ENCODE measurements around the gene SERBP1.

SERBP1 gene

DNA sequence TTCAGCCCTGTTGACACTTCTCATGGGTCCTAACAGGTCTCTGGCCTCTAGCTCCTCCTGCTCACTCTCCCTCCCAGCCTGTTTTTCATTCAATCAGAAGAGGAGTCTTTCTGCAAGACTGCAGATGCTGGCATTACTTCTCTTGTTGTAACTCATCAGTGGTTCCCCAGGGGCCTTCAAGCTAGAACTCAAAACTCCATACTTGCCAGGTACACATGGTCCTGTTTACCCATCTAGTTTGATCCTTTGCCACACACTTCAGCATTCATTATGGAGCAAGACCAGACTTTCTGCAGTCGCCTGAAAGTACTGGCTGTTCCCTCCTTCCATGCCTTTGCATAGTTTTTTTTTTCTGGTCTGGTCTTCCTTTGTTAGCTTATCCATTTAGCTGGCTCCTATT, 47.9 kb downstream of the SERBP1 start:
- Histone ChIP-seq H3K27ac (ENCODE audit: low read depth, low read length) (no peak overlapping the region), H3K27me3 (ENCODE audit: insufficient read depth, low read length) (no peaks in the 10 kb centered on the region), H3K4me1 (ENCODE audit: insufficient read depth, low read length) (peaks cover 2% of the 10 kb centered on the region; the same call in 1 of the 2 replicates), H3K4me3 (ENCODE audit: low read length) (no peak overlapping the region), H3K9ac (ENCODE audit: low read depth, low read length) (no peak overlapping the region), H3K9me3 (ENCODE audit: insufficient read depth, low read depth, low read length) (peaks cover 19% of the 10 kb centered on the region), H3K36me3 (ENCODE audit: insufficient read depth, low read length) (peaks cover 2% of the 10 kb centered on the region; the same call in 1 of the 2 replicates)
- 89% methylated on average over 1 of the region's 1 CpG for WGBS

DNA sequence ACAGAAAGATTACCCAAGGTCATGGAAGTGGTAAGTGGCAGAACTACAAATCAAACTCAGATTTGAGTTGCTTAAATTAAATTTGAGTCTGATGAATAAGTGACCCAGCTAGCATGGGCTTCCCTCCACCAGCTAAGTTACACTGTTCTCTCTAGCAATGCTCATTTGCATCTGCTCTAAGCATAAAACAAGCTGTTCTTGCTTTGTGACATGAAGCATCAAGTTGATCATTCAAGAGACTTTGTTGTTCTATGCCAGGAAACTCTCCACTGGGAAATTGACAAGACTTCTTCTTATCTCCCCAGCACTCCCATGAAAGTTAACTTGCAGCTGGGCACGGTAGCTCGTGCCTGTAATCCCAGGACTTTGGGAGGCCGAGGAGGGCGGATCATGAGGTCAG, 49.0 kb downstream of the SERBP1 start:
- peaks cover 9% of the 10 kb centered on the region for H3K4me1 ChIP-seq (ENCODE audit: insufficient read depth, low read length)
- peaks cover 19% of the 10 kb centered on the region for H3K9me3 ChIP-seq (ENCODE audit: insufficient read depth, low read depth, low read length)
- no peak overlapping the region for H3K4me3 ChIP-seq (ENCODE audit: low read length)
- H3K27me3 ChIP-seq (ENCODE audit: insufficient read depth, low read length): no peaks in the 10 kb centered on the region
- H3K9ac ChIP-seq (ENCODE audit: low read depth, low read length): no peak overlapping the region
- H3K27ac ChIP-seq (ENCODE audit: low read depth, low read length): no peak overlapping the region
- H3K36me3 ChIP-seq (ENCODE audit: insufficient read depth, low read length): peaks cover 2% of the 10 kb centered on the region; the same call in 1 of the 2 replicates
- 96% methylated on average over 4 of the region's 4 CpGs for WGBS

DNA sequence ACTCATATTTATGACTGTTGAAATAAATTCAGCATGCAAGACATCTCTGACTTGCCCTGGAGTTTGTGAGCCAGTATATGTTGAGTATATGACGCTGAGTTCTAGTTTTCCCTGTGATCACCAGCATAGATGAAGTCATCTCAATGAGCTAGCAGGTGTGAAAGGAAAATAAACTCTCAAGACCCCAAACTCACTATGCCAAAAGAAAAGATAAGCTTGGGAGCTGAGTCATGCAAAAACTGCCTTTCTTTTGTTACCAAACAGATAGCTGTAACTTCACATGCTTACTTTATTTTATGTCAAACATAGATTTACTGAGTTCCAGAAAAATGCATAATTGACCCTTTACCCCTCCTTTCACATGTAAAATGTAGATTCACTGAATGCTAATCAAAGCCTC, 52.9 kb downstream of the SERBP1 start:
- Histone ChIP-seq H3K4me1 (ENCODE audit: insufficient read depth, low read length) (peaks cover 9% of the 10 kb centered on the region), H3K27ac (ENCODE audit: low read depth, low read length) (no peak overlapping the region), H3K9me3 (ENCODE audit: insufficient read depth, low read depth, low read length) (no peaks in the 10 kb centered on the region), H3K27me3 (ENCODE audit: insufficient read depth, low read length) (no peaks in the 10 kb centered on the region), H3K4me3 (ENCODE audit: low read length) (no peak overlapping the region), H3K9ac (ENCODE audit: low read depth, low read length) (no peak overlapping the region), H3K36me3 (ENCODE audit: insufficient read depth, low read length) (no peaks in the 10 kb centered on the region)
- 80% methylated on average over 1 of the region's 1 CpG for WGBS

DNA sequence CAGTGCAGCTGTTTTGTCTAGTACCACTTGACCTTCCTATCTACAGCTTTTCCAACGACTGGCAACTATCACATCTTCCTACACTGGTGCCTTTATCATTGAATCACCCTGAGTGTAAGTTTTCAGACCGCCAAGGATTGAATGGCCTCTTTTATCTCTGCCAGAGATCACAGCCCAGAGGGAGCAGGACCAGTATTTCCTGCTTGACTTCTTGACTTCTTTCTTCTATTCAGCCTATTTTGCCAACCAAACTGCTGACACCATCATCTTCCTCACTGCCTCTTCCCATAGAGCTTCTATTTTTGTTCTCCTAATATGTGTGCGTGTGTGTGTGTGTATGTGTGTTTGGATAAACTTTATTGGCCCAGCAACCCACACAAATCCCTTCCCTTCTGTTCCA, 53.8 kb downstream of the SERBP1 start:
- no peak overlapping the region for H3K9ac ChIP-seq (ENCODE audit: low read depth, low read length)
- WGBS: 84% methylated on average over 2 of the region's 3 CpGs
- H3K9me3 ChIP-seq (ENCODE audit: insufficient read depth, low read depth, low read length): no peaks in the 10 kb centered on the region
- H3K36me3 ChIP-seq (ENCODE audit: insufficient read depth, low read length): no peaks in the 10 kb centered on the region
- peaks cover 16% of the 10 kb centered on the region for H3K4me1 ChIP-seq (ENCODE audit: insufficient read depth, low read length)
- no peak overlapping the region for H3K27ac ChIP-seq (ENCODE audit: low read depth, low read length)
- no peak overlapping the region for H3K4me3 ChIP-seq (ENCODE audit: low read length)
- no peaks in the 10 kb centered on the region for H3K27me3 ChIP-seq (ENCODE audit: insufficient read depth, low read length)

DNA sequence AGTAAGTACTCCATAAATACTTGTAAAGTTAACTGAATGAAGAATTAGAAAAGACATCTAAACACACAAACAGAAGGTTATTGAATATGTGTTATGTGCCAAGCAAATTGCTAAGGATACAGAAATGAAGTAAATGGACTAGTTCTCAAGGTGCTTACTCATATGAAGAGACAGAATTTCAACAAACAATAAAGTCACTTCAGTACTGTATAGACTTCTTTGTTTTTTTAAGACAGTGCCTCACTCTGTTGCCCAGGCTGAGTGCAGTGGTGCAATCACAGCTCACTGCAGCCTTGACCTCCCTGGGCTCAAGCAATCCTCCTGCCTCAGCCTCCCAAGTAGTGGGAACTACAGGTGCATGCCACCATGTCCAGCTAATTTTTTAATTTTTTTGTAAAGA, 57.3 kb downstream of the SERBP1 start:
- Histone ChIP-seq H3K4me3 (ENCODE audit: low read length) (no peak overlapping the region), H3K9ac (ENCODE audit: low read depth, low read length) (no peak overlapping the region), H3K36me3 (ENCODE audit: insufficient read depth, low read length) (no peaks in the 10 kb centered on the region), H3K27ac (ENCODE audit: low read depth, low read length) (no peak overlapping the region), H3K9me3 (ENCODE audit: insufficient read depth, low read depth, low read length) (no peaks in the 10 kb centered on the region), H3K4me1 (ENCODE audit: insufficient read depth, low read length) (peaks cover 19% of the 10 kb centered on the region), H3K27me3 (ENCODE audit: insufficient read depth, low read length) (no peaks in the 10 kb centered on the region)

DNA sequence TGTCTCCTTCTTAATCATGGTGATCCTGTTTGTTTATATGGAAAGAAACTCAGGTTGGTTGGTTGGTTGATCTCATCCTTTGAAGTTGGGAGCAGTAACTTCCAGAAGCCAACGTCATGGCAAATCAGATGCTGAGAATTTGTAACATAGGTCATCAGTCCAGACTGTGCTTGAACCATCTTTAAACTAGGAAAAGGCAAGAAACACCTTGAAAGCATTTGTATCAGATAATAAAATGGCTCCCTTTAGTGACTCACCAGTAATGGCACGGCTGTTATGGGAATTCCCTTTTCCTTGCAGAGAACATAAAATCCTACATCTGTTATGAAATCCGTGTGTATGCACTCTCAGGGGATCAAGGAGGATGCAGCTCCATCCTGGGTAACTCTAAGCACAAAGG, 58.1 kb downstream of the SERBP1 start:
- H3K9me3 ChIP-seq (ENCODE audit: insufficient read depth, low read depth, low read length): no peaks in the 10 kb centered on the region
- no peaks in the 10 kb centered on the region for H3K27me3 ChIP-seq (ENCODE audit: insufficient read depth, low read length)
- no peaks in the 10 kb centered on the region for H3K36me3 ChIP-seq (ENCODE audit: insufficient read depth, low read length)
- no peak overlapping the region for H3K4me3 ChIP-seq (ENCODE audit: low read length)
- H3K27ac ChIP-seq (ENCODE audit: low read depth, low read length): no peak overlapping the region
- H3K4me1 ChIP-seq (ENCODE audit: insufficient read depth, low read length): peaks cover 15% of the 10 kb centered on the region
- WGBS: 80% methylated on average over 3 of the region's 3 CpGs
- no peak overlapping the region for H3K9ac ChIP-seq (ENCODE audit: low read depth, low read length)

DNA sequence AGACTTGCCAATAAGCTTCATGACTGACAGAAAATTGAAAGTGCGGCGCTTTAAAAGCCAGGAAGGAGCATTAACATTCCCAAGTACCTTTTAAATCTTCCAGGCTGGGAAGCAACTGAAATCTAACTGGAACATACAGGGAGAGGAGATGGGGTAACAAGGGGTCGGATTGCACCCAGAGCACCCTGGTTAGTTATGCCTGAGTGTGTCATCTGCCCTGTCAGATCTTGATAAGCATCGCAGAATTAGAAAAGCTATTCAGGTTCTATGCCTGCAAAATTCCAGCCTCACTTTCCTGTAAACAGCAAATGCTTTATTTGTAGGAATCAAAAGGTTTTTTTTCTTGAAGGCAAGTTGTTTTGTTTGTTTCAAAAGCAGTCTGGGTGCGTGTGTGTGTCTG, 58.5 kb downstream of the SERBP1 start:
- H3K27me3 ChIP-seq (ENCODE audit: insufficient read depth, low read length): no peaks in the 10 kb centered on the region
- no peak overlapping the region for H3K27ac ChIP-seq (ENCODE audit: low read depth, low read length)
- H3K4me3 ChIP-seq (ENCODE audit: low read length): no peak overlapping the region
- H3K9me3 ChIP-seq (ENCODE audit: insufficient read depth, low read depth, low read length): no peaks in the 10 kb centered on the region
- H3K9ac ChIP-seq (ENCODE audit: low read depth, low read length): no peak overlapping the region
- no peaks in the 10 kb centered on the region for H3K36me3 ChIP-seq (ENCODE audit: insufficient read depth, low read length)
- WGBS: 76% methylated on average over 5 of the region's 5 CpGs
- H3K4me1 ChIP-seq (ENCODE audit: insufficient read depth, low read length): peaks cover 11% of the 10 kb centered on the region; the same call in 1 of the 2 replicates

DNA sequence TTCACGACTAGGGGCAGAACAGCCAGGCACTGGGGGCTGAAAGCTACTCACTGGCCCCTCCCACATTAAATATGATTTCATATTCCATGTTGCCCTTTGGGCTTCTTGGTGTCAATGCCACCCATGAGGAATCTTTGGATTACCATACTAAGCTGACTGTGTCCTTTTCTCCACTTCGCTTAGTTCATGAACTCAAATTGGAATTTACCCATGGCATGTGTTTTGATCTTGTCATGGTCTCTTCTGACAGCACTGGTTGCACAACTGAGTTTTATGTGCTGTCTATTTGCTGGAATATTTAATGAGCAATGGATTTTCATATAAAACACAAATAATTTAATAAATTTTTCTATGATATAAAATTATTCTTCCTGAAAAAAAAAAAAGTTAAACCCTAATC, 59.2 kb downstream of the SERBP1 start:
- no peak overlapping the region for H3K9ac ChIP-seq (ENCODE audit: low read depth, low read length)
- H3K36me3 ChIP-seq (ENCODE audit: insufficient read depth, low read length): no peaks in the 10 kb centered on the region
- H3K4me1 ChIP-seq (ENCODE audit: insufficient read depth, low read length): peaks cover 10% of the 10 kb centered on the region; the same call in 1 of the 2 replicates
- H3K27ac ChIP-seq (ENCODE audit: low read depth, low read length): no peak overlapping the region
- no peaks in the 10 kb centered on the region for H3K9me3 ChIP-seq (ENCODE audit: insufficient read depth, low read depth, low read length)
- H3K4me3 ChIP-seq (ENCODE audit: low read length): no peak overlapping the region
- 91% methylated on average over 2 of the region's 2 CpGs for WGBS
- H3K27me3 ChIP-seq (ENCODE audit: insufficient read depth, low read length): no peaks in the 10 kb centered on the region

DNA sequence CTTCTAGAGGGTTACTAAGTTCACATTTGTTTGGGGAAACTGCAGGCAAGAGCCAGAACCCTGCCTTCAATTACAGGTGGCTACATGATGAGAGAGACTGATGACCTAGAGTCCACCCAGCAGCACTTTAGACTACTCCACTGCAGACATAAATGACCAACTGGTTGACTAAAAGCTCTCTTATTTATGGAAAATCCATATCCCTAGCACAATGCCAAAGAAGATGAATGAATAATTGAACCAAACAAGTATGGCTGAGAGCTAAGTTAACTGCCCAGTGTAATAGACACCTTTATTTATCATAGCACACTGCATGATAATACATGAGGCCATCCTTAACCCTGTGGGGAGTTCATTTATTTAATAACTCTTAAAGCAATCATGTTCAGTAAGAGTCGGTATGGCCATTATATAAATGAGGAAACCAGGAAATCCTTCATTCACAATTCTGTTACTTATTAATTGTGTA, 62.1 kb downstream of the SERBP1 start:
- no peaks in the 10 kb centered on the region for H3K27me3 ChIP-seq (ENCODE audit: insufficient read depth, low read length)
- H3K9me3 ChIP-seq (ENCODE audit: insufficient read depth, low read depth, low read length): no peaks in the 10 kb centered on the region
- WGBS: no CpG with 5 or more reads among the region's 1 CpG
- peaks cover 10% of the 10 kb centered on the region; the same call in 1 of the 2 replicates for H3K4me1 ChIP-seq (ENCODE audit: insufficient read depth, low read length)
- no peak overlapping the region for H3K9ac ChIP-seq (ENCODE audit: low read depth, low read length)
- H3K4me3 ChIP-seq (ENCODE audit: low read length): no peak overlapping the region
- no peak overlapping the region for H3K27ac ChIP-seq (ENCODE audit: low read depth, low read length)
- H3K36me3 ChIP-seq (ENCODE audit: insufficient read depth, low read length): no peaks in the 10 kb centered on the region

DNA sequence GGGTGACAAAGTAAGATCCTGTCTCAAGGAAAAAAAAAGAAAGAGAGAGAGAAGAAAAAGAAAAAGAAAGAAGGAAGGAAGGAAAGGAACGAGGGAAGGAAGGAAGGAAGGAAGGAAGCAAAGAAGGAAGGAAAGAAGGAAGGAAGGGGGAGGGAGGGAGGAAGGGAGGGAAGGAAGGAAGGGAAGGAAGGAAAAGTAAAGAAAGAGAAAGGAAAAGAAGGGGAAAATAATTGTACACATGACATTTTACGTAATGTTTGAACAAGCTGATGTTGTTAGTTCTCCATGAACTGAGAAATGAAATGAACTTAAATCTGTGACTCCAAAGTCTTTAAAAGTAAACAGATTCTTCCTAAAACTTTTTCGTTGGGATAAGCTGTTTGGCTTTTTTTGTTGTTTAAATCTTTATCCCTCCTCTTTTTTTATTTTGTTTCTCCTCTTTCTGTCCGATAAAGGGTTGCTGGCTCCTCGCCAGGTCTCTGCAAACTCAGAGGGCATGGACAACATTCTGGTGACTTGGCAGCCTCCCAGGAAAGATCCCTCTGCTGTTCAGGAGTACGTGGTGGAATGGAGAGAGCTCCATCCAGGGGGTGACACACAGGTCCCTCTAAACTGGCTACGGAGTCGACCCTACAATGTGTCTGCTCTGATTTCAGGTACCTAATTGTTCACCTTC, 62.7 kb downstream of the SERBP1 start:
- Histone ChIP-seq H3K4me3 (ENCODE audit: low read length) (no peak overlapping the region), H3K4me1 (ENCODE audit: insufficient read depth, low read length) (peaks cover 10% of the 10 kb centered on the region; the same call in 1 of the 2 replicates), H3K9ac (ENCODE audit: low read depth, low read length) (no peak overlapping the region), H3K9me3 (ENCODE audit: insufficient read depth, low read depth, low read length) (no peaks in the 10 kb centered on the region), H3K27me3 (ENCODE audit: insufficient read depth, low read length) (no peaks in the 10 kb centered on the region), H3K36me3 (ENCODE audit: insufficient read depth, low read length) (no peaks in the 10 kb centered on the region), H3K27ac (ENCODE audit: low read depth, low read length) (no peak overlapping the region)
- 91% methylated on average over 7 of the region's 8 CpGs for WGBS

DNA sequence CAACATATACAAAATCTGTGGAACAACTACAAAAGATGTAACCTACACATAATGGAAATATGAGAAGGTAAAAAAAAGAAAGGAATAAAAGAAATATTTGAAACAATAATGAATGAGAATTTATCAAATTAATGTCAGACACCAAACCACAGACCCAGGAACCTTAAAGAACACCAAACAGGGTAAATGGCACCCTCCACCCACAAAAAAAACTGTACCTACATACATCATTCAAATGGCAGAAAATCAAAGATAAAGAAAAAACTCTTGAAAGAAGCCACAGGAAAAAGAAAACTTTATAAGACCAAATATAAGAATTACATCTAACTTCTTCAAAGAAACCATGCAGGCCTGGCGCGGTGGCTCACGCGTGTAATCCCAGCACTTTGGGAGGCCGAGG, 68.6 kb downstream of the SERBP1 start:
- Histone ChIP-seq H3K4me3 (ENCODE audit: low read length) (no peak overlapping the region), H3K36me3 (ENCODE audit: insufficient read depth, low read length) (no peaks in the 10 kb centered on the region), H3K27ac (ENCODE audit: low read depth, low read length) (no peak overlapping the region), H3K9ac (ENCODE audit: low read depth, low read length) (no peak overlapping the region), H3K27me3 (ENCODE audit: insufficient read depth, low read length) (no peaks in the 10 kb centered on the region), H3K4me1 (ENCODE audit: insufficient read depth, low read length) (no peaks in the 10 kb centered on the region), H3K9me3 (ENCODE audit: insufficient read depth, low read depth, low read length) (no peaks in the 10 kb centered on the region)
- WGBS: 94% methylated on average over 5 of the region's 5 CpGs

DNA sequence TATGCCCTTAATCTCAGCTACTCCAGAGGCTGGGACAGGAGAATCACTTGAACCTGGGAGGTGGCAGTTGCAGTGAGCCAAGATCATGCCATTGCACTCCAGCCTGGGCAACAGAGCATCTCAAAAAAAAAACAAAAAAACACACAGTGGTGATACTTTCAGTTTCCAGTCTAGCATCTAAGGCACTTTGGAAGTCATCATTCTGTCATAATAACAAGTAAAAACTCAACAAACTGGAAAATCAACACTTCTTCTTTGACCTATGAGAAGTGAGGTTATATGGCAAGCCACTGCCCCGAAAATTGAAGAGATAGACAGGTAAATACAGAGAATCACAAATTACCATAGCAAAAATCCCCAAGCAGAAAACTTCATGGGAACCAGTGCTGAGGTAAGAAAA, 70.6 kb downstream of the SERBP1 start:
- Histone ChIP-seq H3K27me3 (ENCODE audit: insufficient read depth, low read length) (no peaks in the 10 kb centered on the region), H3K27ac (ENCODE audit: low read depth, low read length) (no peak overlapping the region), H3K36me3 (ENCODE audit: insufficient read depth, low read length) (no peaks in the 10 kb centered on the region), H3K4me1 (ENCODE audit: insufficient read depth, low read length) (no peaks in the 10 kb centered on the region), H3K9me3 (ENCODE audit: insufficient read depth, low read depth, low read length) (no peaks in the 10 kb centered on the region), H3K4me3 (ENCODE audit: low read length) (no peak overlapping the region), H3K9ac (ENCODE audit: low read depth, low read length) (no peak overlapping the region)
- WGBS: 100% methylated on average over 1 of the region's 1 CpG
